Hematopoietic multipotent progenitor cell treated with erythropoietin and hydrocortisone succinate and interleukin-3 and kit ligand, for 6 days (in vitro differentiated cells): Measurements from ENCODE around the gene UGT1A3.

Experiments used
- DNase-seq: peaks from one replicate; pipeline ENCODE4 v3.0.0-alpha.2; 2015

UGT1A3 gene

GRCh38 chr2:233760043-233760442 lies 31.2 kb downstream of the UGT1A3 start, which contains the start of gene UGT1A1:
Gene UGT1A1 (plus strand): TSS chr2:233760270. CDS start chr2:233760288, 18 bp downstream.
- DNase-seq: no peak

GRCh38 chr2:233761040-233761769 lies 32.4 kb downstream of the UGT1A3 start:
- DNase-seq: no peak

GRCh38 chr2:233764264-233764663 lies 35.4 kb downstream of the UGT1A3 start:
- DNase-seq: no peak

GRCh38 chr2:233764761-233765160 lies 35.9 kb downstream of the UGT1A3 start:
- DNase-seq: no peak

GRCh38 chr2:233766416-233766815 lies 37.6 kb downstream of the UGT1A3 start:
- DNase-seq: no peak

GRCh38 chr2:233768076-233768475 lies 39.2 kb downstream of the UGT1A3 start:
- DNase-seq: no peak

GRCh38 chr2:233769260-233769659 lies 40.4 kb downstream of the UGT1A3 start:
- no peak for DNase-seq

- DNase-seq: no peak
Observed at GRCh38 chr2:233772153-233772552, 43.3 kb downstream of the UGT1A3 start.

- no peak for DNase-seq
Observed at GRCh38 chr2:233772583-233772982, 43.7 kb downstream of the UGT1A3 start.

GRCh38 chr2:233773854-233774253 lies 45.0 kb downstream of the UGT1A3 start:
- no peak for DNase-seq

- no peak for DNase-seq
Observed at GRCh38 chr2:233775414-233775813, 46.6 kb downstream of the UGT1A3 start.

GRCh38 chr2:233778030-233778429 lies 49.2 kb downstream of the UGT1A3 start, which contains the start of gene MROH2A:
Gene MROH2A (plus strand): TSS chr2:233778330. CDS start chr2:233779359, 1,029 bp downstream.
- no peak for DNase-seq

- no peak for DNase-seq
Observed at GRCh38 chr2:233779722-233780121, 50.9 kb downstream of the UGT1A3 start.

GRCh38 chr2:233780771-233781170 lies 51.9 kb downstream of the UGT1A3 start:
- no peak for DNase-seq

- DNase-seq: no peak
Observed at GRCh38 chr2:233789554-233789953, 60.7 kb downstream of the UGT1A3 start.

- DNase-seq: no peak
Observed at GRCh38 chr2:233791151-233791882, 62.5 kb downstream of the UGT1A3 start.

GRCh38 chr2:233791883-233792329 lies 63.1 kb downstream of the UGT1A3 start:
- DNase-seq: no peak

GRCh38 chr2:233792720-233793119 lies 63.9 kb downstream of the UGT1A3 start:
- DNase-seq: no peak

GRCh38 chr2:233793465-233794127 lies 64.8 kb downstream of the UGT1A3 start:
- DNase-seq: no peak

GRCh38 chr2:233794128-233794658 lies 65.4 kb downstream of the UGT1A3 start:
- no peak for DNase-seq

GRCh38 chr2:233795735-233796171 lies 66.9 kb downstream of the UGT1A3 start:
- no peak for DNase-seq

- peak; percentile 27 for DNase-seq
Observed at GRCh38 chr2:233796254-233796653, 67.4 kb downstream of the UGT1A3 start.
